Measurements from ENCODE around the gene LHFPL5.

The LHFPL5 gene

DNA sequence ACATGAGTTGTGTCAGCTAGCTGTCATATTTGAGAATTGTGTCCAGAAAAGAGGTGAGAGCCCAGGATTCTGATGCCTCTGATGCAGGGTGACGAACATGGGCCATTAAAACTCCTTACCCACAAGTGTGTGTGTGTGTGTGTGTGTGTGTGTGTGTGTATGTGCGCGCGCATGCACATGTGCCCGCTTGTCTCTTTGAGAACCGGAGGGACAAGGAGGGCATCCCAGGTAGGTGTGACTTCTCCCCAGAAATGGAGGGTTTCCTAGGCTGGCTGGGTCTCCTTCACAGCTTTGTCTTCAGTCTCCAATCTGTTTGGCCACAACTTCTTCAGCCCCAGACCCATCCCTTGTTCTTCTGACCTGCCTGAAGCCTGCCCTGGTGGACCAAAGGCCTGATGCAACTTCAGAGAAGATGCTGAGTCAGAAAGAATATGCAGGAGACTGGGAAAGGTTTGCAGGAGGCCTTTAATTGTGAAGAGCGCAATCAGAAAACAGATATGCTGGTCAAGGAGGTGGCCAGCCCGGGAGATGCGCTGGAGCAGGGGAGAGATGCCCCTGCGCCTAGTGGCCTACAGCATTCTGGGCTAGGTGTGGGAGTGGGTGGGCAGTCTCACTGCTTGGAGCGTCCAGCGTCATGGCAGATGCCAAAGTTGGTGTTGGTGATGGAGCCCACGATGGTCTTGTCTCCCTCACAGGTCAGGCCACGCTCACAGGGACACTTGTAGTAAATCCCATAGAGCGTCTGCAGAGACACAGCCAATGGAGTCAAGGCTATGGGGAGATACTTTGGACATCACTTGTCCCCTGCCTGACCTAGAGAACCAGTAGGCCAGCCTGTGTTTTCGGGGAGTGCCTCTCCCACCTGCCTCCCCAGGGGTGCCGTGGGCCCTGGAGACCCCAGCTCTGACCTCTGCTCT, 10.4 kb upstream of the LHFPL5 start:
- no peak for DNase-seq

DNA sequence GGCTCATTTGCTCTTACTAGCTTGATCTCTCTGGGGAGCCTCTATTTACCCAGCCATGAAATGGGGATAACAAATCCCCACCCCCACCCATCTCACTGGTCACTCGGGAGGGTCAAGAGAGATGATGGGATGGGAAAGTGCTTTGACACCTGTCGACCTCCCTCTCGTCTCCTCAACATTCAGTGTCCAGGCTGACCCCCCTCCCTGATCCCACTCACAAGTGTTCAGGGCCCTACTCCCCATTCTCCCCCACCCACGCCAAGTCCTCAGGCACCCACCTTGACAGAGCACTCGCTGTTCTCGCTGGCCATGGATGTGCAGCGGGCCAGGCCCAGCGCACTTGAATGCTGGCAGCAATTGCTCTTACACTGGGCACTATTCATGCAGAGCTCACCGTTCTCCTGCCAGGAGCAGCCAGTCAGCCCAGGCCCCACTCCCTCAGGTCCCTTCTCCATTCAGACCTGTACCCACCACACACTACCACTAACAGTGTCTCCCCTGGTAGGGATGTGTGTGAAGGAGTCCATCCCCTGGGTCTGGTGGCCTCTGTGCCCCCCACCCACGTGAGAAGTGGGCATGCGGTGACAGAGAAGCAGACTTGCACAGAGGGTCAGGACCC, 9.6 kb upstream of the LHFPL5 start:
- no peak for DNase-seq

DNA sequence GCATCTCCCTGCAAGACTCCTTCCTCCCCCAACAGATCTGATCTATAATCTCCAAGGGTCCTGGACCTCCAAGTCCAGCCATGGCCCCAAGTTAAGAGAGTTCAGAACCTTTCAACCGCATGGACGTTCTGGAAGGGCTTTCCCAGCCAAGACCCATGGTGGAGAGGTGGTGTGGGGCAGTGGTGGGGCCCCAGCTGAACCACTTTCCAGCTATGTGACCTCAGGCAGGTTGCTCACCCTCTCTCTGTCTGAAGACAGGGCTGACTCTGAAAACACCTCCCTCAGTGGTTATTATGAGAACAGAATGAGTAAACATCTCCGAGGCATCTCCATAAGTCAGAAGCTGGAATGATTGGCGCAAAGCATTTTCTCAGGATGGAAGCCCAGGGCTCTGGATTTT, 8.9 kb upstream of the LHFPL5 start:
- DNase-seq: no peak

DNA sequence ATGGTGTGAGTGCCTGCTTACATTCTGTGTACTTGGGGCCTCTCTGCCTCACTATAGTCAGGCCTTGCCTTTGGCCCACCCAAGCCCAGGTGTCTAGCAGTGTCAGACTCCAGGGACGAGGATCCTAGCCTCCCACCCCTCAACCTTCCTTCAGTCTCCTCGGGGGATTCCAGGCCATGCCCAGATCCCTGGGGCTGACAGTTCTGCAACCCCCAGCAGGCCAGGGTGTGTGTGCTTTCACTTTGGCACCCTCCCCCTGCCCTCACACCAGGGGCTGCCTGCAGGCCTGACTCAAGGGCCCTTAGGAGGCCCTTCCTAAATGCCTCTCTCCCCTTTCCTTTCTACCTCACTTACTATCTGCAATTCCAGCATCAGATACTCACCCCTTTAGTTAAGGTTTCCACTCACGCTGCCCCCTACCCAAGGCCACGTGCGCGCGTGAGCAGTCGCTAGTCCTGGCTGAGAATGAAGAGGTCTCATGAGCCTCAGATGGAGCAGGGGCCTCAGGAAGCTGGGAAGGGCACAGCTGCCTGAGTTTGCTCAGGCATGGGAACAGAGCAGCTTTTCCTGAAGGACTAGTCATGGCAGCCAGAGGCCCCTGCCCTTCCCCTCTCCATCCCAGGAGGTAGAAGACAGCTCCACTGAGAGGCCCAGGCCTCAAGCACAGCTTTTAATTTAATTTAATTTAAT, 7.2 kb upstream of the LHFPL5 start:
- DNase-seq: no peak

DNA sequence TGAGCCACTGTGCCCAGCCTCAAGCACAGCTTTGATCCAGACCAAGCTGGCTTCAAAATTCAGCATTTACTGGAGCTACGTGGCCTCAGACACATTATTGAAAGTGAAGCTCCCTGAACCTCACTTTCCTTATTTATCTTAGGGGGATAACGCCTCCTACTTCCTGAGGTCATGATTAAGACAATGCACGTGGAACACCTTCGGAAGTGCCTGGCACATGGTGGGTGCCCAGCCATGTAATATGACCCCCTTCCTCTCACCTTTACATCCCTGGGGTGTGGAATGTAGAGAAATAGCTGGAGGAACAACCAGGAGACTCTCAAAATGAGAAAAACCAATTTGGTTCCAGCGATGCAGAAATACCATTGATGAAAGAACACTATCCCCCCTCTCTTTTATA, 6.4 kb upstream of the LHFPL5 start:
- DNase-seq: no peak

DNA sequence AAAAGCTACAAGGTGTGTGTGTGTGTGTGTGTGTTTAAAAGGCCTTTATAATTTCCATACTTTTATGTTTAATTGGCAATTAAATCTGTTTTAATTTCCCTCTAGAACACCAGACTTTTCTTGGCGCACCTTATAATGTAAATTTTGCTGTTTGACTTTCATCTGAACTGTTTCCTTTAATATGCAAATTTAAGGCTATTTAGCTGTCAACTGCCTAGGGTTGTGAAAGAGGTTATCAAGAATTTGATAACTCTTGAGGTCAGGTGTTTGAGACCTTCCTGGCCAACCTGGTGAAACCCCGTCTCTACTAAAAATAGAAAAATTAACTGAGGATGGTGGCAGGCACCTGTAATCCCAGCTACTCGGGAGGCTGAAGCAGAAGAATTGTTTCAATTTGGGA, 4.0 kb upstream of the LHFPL5 start:
- no peak for DNase-seq

DNA sequence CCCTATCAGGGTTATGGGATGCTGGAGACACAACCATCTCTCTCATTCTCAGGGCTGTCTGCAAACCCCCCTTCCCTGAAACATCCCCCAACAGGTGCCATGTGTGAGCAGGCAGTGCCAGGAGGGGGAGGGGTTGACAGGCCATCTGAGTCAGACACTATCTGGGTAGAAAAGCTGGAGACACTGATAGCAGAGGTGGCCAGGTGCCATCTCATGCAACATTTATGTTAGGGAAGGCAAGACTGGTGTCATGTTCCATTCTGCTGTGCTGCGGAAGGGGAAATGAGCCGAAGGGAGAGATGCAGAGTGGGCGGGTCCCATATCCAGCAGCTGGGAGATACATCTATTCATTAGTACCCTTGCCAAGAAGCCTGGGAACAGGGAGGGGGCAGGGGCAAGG, 3.5 kb downstream of the LHFPL5 start:
- no peak for DNase-seq

DNA sequence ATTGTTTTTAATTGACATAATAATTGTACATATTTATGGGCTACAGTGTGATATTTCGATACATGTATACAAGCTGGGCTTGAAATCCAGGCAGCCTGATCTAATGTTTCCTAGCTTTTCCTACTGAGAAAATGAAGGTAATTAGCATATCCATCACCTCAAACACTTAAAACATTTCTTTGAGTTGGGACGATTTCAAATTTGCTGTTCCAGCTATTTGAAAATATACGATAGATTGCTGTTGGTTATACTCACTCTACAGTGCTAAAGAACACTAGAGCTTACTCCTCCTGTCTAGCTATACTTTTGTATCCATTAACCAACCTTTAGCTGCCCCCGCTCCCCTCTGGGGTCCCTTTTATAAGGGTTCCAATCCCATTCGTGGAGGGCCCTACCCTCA, 4.7 kb downstream of the LHFPL5 start:
- DNase-seq: no peak

DNA sequence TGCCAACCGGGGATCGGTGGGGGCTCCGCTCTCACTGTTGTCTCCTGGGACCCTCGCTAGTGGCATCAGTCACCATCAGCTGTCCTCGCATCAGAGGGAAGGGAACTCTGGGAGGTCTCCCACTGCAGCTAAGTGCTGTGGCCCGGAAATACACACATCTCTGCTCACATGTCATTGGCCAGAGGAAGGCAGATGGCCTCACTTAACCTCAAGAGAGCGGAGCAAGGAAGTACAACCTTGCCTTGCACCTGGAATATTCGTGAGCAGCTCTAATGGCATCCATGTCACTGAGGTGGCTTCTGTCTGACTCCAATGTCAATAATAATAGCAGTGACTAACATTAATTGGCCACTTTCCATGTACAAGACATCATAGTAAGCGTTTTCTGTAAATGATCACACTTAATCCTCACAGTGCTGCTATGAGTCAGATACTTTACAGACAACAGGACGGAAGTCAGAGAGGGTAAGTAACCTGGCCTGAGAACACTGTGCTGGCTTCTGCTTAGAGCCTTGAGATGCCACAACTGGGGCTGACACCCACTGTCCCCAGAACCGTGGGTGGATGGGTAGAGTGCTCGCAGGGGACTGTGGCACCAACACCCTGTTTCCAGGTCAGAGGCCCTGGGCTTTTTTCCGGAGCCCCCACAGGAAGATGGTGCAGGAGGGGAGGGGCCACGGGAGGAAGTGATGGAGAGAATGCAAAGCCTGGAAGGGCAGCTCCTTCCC, 6.0 kb downstream of the LHFPL5 start:
- DNase-seq: peak; percentile 31

DNA sequence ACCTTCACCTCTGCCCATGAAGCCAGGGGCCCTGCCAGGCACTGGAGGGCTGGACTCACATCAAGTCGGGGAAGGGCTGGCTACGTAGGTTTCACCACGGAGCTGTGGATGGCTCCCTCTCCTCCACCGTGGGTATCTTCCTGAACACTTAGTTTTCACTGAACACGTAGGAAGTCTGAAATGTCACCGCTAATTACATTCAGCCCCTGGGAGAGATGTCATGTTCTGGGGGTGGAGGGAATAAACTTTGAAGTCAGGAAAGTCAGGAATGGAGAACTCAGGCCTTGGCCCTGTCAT, 6.5 kb downstream of the LHFPL5 start:
- DNase-seq: no peak

DNA sequence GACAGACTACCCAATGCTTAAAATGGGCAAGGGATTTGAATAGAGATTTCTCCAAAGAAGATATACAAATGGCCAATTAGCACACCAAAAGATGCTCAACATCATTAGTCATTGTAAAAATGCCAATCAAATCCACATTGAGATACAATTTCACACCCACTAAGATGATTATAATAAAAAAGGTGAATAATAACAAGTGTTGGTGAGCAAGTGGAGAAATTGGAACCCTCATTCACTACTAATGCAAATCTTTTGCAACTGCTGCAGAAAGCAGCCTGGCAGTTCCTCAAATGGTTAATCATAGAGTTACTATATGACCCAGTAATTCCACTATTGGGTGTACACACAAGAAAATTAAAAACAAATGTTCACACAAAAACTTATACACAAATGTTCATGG, 12.4 kb downstream of the LHFPL5 start:
- no peak for DNase-seq

DNA sequence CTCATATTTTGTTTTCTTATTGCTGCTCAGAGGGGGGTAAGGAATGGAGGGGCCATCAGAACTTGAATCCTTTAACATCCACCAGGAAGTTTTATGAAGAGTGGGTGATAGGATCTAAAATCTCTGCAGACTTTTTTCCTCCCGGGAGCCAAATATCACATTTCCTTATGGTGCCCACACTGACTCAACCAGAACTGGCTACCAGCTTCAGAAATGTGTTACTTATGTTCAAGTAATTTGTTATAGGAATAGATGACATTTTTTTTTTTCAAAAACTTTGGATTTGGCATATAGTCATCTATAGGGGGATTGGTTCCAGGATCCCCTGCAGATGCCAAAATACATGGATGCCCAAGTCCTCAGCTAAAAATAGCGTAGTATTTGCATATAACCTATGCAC, 18.4 kb downstream of the LHFPL5 start:
- DNase-seq: no peak

DNA sequence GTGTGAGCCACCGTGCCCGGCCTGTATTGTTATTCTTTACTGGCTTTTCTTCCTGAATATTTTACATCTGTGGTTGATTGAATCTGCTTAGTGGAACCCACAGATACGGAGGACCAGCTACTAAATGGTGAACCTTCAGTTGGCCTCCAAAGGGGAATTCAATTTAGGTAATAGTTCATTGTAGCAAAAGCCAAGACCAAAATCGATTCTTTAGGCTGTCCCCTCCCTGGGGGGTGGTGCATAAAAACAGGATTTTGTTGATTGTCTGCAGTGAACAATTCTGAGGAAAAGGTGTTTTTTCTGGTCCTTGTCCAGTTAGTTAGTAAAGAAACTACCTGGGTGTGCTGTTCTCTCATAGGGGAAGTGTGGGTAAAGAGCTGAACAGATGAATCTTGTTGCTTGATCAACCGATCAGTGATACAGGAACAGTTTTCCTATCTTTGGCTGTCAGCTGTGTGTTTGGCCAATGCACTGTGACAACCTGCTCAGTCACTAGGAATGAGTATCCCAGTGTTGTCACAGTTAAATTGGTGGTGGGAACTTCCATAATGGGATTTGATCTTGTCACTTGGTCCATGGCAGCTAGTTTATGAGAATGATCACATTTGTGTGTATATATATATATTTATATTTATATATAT, 19.5 kb downstream of the LHFPL5 start:
- no peak for DNase-seq

DNA sequence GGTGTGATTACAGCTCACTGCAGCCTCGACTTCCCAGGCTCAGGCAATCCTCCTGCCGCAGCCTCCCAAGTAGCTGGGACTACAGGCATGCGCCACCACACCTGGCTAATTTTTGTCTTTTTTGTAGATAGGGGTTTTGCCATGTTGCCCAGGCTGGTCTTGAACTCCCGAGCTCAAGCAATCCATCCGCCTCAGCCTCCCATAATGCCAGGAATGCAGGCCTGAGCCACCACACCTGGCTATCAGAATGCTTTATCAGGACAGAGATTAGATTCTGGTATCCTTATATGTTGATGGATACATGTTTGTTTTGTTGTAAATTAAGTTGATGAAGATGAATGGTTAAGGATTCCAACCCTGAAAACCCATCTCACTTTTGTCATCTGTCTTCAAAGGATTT, 24.2 kb downstream of the LHFPL5 start:
- no peak for DNase-seq

DNA sequence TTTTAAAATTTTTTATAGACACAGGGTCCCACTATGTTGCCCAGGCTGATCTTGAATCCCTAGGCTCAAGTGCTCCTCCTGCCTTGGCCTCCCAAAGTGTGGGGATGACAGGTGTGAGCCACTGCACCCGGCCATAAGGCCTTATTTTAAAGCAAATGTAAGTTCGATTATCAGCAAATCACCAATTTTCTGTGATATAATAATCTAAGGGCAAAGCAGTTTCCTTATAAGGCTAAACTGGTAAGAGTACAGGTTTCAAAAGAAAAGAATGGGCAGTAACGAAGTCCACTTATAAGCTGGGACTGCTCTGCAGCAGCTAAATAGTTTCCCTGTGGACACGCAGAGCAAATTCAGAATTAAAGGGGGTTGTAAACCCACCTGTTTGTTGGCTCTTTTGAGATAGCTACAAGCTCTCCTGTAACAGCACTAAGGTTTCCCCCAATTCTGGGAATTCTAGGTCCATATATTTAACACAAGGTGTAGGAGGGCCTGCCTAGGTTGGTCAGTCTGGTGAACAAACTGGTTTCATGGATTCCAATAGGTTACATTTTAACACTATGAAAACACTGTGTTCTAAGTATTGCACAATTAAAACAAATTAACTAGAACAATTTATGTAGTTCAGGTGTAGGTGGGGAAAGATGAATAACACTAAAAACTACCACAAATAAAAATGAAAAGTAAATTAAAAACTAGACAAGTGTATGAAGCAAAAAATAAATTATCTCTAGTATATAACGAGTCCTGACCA, 26.3 kb downstream of the LHFPL5 start:
- no peak for DNase-seq

DNA sequence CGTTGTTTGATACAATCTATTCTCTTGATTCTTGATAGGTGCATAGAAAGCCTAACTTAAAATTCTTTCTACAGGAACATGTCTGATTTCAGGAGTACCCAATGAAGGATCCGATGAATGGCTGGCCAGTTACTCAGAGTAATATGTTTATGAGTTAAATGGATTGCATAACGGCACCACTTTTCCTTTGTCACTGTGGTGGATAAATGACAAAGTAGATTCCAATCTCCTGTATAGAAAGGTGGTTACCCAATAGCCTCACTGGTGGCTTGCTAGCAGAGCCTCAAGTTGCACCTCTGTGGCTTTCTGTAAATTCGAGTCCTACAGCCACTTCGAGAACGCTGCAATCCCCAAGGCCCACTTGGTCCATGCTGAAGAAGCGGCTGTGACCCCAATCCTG, 28.4 kb downstream of the LHFPL5 start:
- no peak for DNase-seq

DNA sequence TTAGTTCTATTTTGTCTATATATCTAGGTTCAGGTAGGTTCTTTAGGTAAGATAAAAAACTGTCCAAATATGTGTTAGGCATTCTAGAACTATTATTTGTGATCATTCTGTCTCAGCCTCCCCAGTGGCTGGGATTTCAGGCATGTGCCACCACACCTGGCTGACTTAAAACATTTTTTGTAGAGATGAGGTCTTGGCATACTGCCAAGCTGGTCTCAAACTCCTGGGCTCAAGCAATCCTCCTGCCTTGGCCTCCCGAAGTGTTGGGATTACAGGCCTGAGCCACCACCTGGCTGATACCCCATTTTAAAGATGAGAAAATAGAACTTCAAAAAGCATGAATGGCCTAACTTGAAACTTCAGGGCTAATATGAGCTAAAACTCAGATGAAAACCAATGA, 33.9 kb downstream of the LHFPL5 start:
- no peak for DNase-seq

DNA sequence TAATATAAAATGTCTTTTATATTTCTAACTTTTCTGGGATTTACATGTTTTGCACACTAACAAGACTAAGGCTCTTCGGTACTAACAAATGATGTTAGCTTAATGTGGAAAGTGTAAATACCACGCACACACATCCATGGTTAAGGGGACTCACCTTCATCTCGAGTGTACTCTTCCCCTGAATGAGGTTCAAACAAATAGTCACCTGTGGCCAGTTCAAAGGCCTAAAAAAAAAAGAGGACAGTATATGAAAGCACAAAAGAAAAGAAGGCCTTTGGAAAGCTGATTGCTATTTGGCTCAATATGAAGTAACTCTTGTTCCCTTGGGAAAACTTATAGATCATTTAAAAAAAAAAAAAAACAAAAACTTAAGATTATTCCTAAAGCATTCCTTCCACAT, 37.2 kb downstream of the LHFPL5 start:
- no peak for DNase-seq

DNA sequence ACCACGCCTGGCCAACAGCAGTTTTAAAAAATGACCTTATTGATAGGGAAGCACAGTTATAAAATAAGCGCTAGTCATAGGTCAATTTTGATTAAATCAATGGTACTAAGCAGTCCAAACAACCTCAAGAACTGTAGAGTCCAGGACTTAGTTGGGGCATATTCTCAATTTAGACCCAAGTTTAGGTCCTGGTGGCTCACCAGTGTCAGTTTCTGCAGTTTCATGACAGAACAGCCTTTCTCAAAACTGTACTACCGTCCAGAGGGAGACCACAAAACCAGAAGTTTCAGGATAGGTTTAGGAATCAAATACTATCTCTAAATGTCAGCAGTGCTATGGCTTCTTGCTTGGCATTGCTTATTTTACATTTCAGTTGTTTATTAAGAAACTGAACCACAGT, 39.1 kb downstream of the LHFPL5 start:
- DNase-seq: no peak

DNA sequence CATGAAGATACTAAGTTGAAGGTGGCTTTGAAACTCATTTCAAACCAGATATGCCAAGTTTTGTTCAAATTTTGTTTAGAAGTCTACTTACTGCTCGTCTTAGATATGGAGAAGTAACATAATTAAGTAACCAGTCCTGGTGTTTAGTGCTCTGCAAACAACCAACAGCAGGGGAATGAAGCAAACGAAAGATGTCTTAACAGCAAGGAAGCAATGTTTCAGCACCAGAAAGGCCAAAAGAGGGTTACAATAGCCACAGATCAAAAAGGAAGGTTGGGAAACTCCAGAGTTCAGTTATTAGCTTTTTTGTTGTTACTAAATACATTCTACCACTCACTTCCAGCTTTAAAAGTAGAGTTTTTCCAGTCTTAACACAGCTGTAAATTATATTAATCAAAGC, 45.1 kb downstream of the LHFPL5 start:
- no peak for DNase-seq

DNA sequence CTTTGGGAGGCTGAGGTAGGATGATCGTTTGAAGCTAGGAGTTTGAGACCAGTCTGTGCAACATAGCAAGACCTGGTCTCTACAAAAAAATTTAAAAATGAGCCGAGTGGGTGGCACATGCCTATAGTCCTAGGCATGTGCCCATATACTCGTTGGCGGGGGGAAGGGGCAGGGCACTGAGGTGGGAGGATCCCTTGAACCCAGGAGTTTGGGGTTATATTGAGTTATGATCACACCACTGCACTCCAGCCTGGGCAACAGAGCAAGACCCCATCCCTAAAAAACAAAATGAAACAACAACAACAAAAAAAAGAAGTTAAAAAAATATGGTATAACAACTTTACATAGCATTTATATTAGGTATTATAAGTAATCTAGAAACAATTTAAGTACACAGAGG, 47.8 kb downstream of the LHFPL5 start:
- DNase-seq: no peak

DNA sequence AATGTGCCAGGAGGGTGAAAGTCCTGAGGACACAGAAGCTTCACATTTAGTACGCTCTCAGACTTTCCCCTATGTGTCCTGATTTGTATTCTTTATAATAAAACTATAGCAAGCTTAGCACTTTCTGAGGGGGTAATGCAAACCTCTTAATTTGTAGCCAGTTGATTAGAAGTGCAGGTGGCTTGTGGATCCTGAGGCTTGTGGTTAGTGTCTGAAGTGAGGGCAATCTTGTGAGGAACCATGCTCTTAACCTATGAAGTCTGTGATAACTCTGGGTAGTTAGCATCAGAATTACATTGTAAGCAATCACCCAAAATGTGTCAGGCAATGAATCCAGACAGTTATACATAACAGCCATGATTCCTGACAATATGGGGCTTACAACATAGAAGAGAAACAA, 51.1 kb downstream of the LHFPL5 start:
- no peak for DNase-seq

Measured in NK-92 treated with Interleukin-12 subunit alpha and Interleukin-12 subunit beta, amount 100 ng/mL, for 24 hours (cell line).